Gastrocnemius medialis (tissue), 4 donors: ENCODE results near the gene CLDN7.

Source experiments
- CTCF ChIP-seq, 5 experiments: fragments of 450-650 bp in 3 of 5; fragments of 200-600 bp in 2 of 5; sonication (generic) in 2 of 5; IDR thresholded peaks in 4 of 5; conservative IDR thresholded peaks in 1 of 5; 1 replicate in 4 of 5; 2 replicates in 1 of 5; pipeline ENCODE4 v1.5.1; 2016 to 2019; ENCODE audit warnings: antibody characterized with exemption in 5 of 5, mild to moderate bottlenecking in 3 of 5, moderate library complexity in 3 of 5
- POLR2A ChIP-seq, 2 donors: fragments of 450-650 bp; IDR thresholded peaks; one replicate each; pipeline ENCODE4 v1.6.1; 2017; ENCODE audit warnings: antibody characterized with exemption in 2 of 2, mild to moderate bottlenecking in 2 of 2, moderate library complexity in 2 of 2

GRCh38 chr17:7211491-7212273 is 50.6 kb downstream of the CLDN7 start:
- no peak for TF ChIP-seq POLR2A (IDR thresholded peaks at IDR 0.05)
- no peak for TF ChIP-seq CTCF (IDR thresholded peaks at IDR 0.05 in 4 of 5, conservative IDR thresholded peaks at IDR 0.05 in 1 of 5)
